HG02588 (cell line): Measurements from ENCODE around the gene ARHGEF10L.

Experiments used
- ATAC-seq: cut with Tn5 transposase; IDR thresholded peaks from one replicate; pipeline ENCODE4 v1.9.1; 2021; ENCODE audit warnings: mild to moderate bottlenecking, moderate library complexity; ENCODE audit not compliant: unreplicated experiment

ARHGEF10L gene

DNA sequence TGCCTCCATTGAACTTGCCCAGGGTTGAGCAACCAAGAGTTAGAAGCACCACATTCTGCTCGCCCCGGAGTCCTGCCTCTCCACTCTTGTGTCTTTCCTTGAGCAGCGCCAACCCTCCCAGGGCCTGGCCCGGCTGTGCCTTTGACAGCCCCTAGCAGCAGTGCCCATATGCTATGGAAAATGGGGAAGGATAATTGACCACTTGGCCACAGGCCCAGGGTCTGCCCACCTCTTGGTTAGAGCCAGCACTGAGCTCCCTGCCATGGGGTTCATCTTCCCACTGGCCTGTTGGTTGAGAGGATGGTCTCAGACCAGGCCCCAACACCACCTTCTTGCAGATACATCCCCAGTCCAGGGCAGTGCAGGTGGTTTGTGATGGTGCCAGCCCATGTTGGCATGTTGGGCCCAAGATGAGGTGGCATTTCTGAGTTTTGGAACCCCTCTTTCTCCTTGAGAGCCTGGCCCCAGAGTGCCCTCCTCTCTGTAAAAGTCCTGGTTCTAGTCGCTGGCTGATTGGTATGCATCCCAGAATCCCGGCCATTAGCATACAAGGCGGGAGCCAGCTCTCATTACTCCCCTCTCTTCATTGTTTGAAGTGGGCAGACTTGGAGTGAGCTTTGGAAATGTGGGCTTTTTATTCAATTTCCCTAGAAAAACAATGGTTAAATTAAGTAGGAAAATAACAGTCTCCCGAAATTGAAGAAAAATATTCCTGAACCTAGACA lies 7.6 kb downstream of the ARHGEF10L start:
- no peak for ATAC-seq

DNA sequence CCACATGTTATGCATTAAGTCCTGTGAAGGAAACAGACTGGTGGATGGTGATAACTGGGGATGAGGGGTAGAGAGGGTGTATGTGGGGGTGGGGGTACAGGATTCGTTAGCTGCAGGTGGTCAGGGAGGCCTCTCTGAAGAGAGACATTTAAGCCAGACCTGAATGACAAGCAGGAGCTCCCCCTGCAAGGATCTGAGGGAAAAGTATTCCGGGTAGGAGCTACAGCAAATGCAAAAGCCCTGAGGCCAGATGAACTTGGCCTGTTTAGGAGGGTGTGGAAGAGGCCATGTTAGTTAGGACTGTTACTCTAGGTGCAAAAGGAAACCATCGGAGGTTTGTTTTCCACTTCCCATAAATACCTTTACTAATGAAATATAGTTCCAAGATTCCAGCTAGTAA lies 9.9 kb downstream of the ARHGEF10L start:
- no peak for ATAC-seq

- no peak for ATAC-seq
Measured at GRCh38 chr1:17550729-17551584, 11.5 kb downstream of the ARHGEF10L start.

DNA sequence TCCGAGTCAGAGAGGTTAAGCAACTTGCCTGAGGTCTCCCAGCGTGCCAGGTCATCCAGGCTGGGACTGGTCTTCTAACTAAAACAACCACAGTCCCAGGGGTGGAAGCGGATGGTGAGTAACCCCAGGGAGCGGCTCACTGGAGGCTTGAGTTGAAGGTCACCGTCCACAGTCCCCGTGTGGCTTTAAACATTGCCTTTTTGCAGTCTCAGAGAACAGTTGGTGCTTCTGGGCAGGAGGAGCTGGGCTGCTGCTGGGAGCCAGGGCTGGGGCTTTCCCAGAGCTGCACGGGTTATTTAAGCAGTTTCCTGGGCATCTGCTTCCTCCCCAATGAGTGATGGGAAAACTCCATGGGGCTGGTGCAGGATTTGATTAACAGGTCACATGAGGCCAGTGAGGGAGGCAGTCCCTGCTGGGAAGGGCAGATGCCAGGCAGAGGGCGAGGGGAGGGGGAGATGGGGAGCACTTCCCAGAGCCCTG lies 12.3 kb downstream of the ARHGEF10L start:
- ATAC-seq = no peak

- ATAC-seq = no peak
Measured at GRCh38 chr1:17553975-17554700, 14.6 kb downstream of the ARHGEF10L start.

- no peak for ATAC-seq
Measured at GRCh38 chr1:17554954-17555353, 15.5 kb downstream of the ARHGEF10L start.

DNA sequence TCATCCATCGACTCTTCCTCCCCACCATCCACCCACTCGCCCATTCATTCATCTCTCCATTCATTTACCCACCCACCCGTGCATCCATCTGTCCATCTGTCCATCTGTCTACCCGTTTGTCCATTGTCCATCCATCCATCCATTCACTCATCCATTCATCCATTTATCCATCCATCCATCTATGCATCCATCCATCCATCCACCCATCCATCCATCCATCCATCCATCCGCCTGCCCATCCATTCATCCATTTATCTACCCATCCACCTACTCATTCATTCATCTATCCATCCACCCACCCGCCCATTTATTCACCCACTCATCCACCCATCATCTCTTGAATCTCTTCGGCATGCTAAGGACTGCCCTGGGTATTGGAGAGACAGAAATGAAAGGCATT lies 18.5 kb downstream of the ARHGEF10L start:
- ATAC-seq = no peak

- no peak for ATAC-seq
Measured at GRCh38 chr1:17558541-17558940, 19.0 kb downstream of the ARHGEF10L start.

DNA sequence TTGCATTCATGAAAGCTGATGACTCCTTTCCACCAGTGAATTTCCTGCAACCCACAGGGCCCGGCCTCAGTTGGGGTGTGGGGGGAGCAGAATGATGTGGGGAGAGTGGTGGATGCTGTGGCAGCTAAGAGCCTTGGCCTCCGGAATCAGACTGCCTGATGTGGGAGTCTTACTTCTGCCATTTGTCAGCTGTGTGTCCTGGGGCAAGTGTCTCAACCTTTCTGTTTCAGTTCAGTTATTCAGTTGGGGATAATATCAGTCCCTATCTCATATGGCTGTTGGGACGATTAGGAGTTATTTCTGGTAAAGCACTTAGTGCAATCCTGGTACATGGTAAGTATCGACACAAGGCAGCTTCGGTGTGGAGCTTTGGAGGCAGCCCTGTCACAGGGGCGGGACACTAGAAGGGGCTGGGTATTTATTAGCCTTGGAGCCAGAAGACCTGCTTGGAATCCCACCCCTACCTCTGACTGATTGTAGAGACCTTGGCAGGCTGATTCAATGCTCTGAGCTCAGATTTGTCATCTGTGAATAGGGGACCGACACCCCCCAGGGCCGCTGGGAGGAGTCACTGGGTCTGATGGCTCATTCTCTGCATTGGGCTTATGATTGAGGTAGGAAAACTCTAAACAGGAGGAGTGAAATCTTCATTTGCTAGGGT lies 19.6 kb downstream of the ARHGEF10L start:
- no peak for ATAC-seq

DNA sequence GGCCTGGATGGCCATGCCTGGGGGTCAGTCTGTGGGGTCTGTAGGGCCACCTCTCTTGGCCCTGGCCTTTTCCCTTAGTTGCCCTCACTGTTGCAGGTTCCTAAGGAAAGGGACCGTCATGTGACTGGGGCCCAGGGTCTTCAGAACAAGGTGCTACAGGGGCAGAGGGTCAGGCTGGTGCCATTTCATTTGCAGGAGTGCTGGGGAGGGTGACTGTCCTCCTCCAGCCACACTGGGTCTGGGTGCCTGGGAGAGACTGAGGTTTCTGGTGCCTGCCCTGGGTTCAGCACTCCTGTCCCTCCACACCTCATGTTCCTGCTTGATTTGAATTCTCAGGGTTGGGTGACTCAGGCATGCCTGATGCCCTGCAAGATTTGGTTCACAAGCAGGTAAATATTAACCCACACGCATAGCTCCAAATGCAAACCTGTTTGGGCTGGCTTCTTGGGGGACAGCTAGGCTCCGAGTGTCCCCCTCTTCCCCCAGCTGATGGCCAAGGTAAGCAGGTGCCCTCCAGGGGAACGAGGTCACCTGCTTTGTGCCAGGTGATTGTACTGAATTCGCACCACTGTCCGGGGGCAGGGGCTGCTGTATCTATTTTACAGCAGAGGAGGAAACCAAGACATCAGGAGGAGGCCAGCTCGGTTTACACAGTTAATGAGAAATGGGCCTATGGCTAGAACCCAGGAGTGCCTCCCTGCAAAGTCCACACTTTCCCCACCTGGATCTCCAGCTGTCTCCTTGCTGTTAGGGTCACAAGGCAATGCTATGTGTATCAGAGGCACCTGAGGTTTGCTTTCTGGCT lies 20.3 kb downstream of the ARHGEF10L start:
- no peak for ATAC-seq

- no peak for ATAC-seq
Measured at GRCh38 chr1:17561247-17561548, 21.7 kb downstream of the ARHGEF10L start.

DNA sequence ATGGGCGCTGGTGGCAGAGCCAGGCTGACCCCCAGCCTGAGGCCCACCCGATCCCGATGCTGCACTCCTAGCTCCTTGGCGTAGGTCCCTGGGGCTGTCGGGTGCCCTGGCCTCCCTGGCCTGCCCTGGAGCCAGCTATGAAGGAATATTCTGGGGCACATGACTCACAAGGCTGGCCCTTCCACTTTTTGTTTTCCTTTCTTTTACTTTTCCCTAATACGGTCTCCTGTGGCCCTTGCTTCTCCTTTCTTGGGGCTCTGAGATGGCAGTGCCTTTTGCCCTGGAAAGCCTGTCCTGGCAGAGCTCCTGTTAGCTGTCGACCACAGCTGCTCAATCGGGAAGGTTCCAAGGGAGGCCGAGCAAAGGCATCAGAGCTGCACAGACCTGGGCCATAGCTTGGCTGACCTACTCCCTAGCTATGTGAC lies 22.1 kb downstream of the ARHGEF10L start:
- no peak for ATAC-seq

- no peak for ATAC-seq
Measured at GRCh38 chr1:17562375-17562774, 22.9 kb downstream of the ARHGEF10L start.

DNA sequence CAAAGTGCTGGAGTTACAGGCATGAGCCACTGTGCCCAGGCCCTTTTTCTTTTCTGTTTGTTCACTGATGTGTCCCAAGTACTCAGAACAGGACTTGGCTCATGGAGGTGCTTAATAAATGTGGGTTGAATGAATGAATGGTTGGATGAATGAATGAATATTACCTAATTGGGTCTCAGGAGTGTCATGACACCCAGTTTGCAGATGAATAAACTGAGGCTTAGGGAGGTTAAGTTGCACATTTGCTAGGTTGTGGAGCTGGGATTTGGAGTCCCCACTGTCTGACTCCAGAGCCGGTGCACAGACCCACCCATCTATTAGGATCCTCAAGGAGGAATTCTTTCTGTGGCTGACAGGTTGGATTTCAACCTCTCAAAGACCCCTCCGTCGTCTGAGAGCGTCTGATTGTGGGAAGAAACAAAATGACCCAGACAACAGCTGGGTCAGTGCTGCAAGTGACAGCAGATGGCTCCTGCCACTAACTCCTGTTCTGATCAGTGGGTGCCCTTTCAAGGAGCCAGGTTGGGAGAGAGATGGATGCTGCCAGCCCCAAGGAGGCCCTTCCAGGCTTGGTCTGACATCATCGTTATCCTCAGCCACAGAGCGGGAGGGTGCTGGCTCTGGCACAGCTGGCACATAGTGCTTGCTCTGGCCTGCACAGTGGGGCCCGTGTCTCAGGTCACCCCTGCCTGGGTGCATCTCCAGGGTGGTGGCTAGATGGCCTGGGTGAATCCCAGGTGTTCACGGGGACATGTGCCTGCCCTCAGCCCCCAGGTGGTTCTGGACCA lies 24.2 kb downstream of the ARHGEF10L start:
- no peak for ATAC-seq

GRCh38 chr1:17564458-17565393 lies 25.2 kb downstream of the ARHGEF10L start:
- ATAC-seq = no peak

GRCh38 chr1:17565461-17566252 lies 26.2 kb downstream of the ARHGEF10L start:
- no peak for ATAC-seq

DNA sequence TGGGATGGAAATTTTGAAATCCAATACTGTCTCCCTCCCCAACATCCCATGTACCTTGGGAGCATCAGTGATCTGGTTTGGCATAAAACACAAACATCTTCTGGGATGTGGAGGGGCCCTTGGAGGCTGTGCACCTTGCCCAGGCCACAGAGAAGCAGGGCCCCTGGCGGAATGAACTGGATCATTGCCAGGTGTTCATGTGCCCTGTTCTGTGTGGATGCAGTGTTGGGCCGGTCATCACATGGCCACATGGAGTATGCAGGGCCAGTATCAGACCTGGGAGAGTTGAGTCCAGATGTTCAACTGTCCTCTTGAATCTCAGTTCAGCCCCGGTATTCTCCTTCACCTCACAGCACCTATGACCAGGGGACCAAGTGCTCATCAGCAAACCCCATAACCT lies 26.9 kb downstream of the ARHGEF10L start:
- ATAC-seq = no peak

DNA sequence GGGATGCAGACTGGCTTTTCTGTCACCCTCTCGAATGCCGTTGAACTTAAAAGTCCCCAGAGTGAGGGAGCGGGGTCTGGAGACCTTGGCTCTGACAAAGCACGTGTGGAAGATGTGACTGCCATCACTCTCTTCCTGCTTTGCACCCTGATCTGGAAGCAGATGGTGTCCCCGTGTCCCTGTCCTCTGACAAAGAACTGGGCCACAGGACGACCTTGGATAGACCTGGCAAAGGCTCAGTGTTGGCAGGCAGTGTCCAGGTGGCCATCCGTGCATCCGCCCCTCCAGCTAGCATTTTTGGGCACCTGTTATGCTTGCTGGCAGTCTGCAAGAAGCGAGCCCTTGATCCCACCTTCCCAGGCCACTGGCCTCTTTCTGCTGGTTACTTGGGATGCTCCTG lies 27.4 kb downstream of the ARHGEF10L start:
- no peak for ATAC-seq
